Thymus (tissue), 11 donors: Measurements from ENCODE around the gene SUPT5H. TPM values are rescaled to one million over a fixed set of nuclear protein-coding genes. Genes with fewer than 3 reads are reported as not detected.
A peak's percentile ranks its signal among the peaks of the same experiment; 100 is the strongest.

Experiments
- DNase-seq, 9 donors: peaks; one replicate each; pipeline ENCODE4 v3.0.0-alpha.2; 2013; ENCODE audit warnings: low spot score in 9 of 9, low read depth in 6 of 9, missing footprints in 1 of 9
- H3K27ac ChIP-seq, 2 donors: one replicate each; pipeline ENCODE4 v1.5.1; 2013; ENCODE audit warnings: control low read depth in 1 of 2, low read depth in 1 of 2, low read length in 1 of 2, mild to moderate bottlenecking in 1 of 2, moderate library complexity in 1 of 2
- H3K27me3 ChIP-seq, 2 donors: one replicate each; pipeline ENCODE4 v1.5.1; 2013; ENCODE audit warnings: low read length in 1 of 2; ENCODE audit not compliant: control insufficient read depth in 2 of 2, insufficient read depth in 1 of 2
- H3K36me3 ChIP-seq, 2 donors: one replicate each; pipeline ENCODE4 v1.5.1; 2013; ENCODE audit warnings: low read length in 1 of 2, mild to moderate bottlenecking in 1 of 2, moderate library complexity in 1 of 2; ENCODE audit not compliant: control insufficient read depth in 2 of 2, insufficient read depth in 2 of 2
- H3K4me1 ChIP-seq, 2 donors: one replicate each; pipeline ENCODE4 v1.5.1; 2013; ENCODE audit warnings: low read length in 2 of 2; ENCODE audit not compliant: control insufficient read depth in 2 of 2, insufficient read depth in 2 of 2
- H3K4me3 ChIP-seq, 2 donors: one replicate each; pipeline ENCODE4 v1.5.1; 2013; ENCODE audit warnings: low read length in 2 of 2, control low read depth in 1 of 2, mild to moderate bottlenecking in 1 of 2
- H3K9me3 ChIP-seq, 2 donors: one replicate each; pipeline ENCODE4 v1.5.1; 2013; ENCODE audit warnings: low read length in 1 of 2, mild to moderate bottlenecking in 1 of 2; ENCODE audit not compliant: control insufficient read depth in 2 of 2, insufficient read depth in 1 of 2
- WGBS: extraction: QIAGEN DNeasy Blood & Tissue Kit; methylation state at CpG from one replicate; pipeline ENCODE4 v1.1.7; 2013; 5-methylcytosine and 5-hydroxymethylcytosine counted together
- polyA plus RNA-seq: library from polyadenylated mRNA; stranded (reverse); fragments of 200-250 nt; gene quantifications from one replicate; pipeline ENCODE4 v1.2.3, GENCODE V29; 2013
- total RNA-seq: library from RNA; stranded (reverse); fragments of 120-200 nt; gene quantifications from one replicate; pipeline ENCODE4 v1.2.4, GENCODE V29; 2013
- donor health status: healthy.

SUPT5H gene
- total and polyA plus RNA-seq, 2 donors, result 39.0 to 203 TPM

DNA sequence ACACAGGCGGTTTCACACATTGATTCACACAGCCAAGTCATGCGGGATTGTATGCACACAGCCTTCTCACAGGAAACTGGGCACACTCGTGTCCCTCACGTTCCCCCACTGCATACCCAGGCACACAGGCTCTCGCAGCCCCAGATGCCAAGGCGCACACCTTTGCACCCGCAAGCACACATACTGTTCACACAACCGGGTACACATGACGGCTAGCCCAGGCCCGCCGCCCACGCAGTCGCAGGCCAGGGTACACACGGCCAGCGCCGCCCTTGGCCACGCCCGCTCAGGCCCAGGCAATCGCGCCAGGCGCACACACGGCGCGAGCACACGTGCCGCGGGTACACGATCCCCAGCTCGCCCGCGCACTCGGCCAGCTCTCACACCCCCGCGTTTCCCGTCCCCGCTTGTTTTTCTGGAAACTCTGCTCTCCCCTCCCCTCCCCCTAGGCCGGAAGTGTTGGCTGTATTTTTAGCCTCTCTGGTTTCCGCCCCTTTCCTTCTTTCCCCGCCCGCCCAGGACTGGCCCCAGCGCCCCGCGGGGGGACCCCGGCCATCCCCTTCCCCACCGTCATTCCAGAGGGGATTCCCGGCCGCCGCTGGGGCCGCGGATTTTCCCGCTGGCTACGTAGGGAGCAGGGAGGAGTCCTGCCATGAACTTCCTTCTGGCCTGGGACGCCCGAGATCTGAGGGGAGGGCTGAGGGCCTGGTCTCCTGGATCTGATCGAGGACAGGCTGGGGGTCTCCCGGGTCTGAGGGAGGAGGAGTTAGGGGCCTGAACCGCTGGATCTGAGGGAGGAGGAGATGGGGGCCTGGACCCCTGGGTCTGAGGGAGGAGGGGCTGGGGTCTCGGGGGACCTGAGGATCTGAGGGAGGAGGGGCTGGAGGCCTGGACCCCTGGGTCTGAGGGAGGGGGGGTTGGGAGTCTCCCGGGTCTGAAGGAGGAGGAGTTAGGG is 42.8 kb upstream of the SUPT5H start:
- WGBS, result 4% methylated on average over 59 of the region's 59 CpGs
- H3K9me3 ChIP-seq, result peaks cover 0 to 14% of the 10 kb centered on the region in 2 donors
- H3K4me3 ChIP-seq, result peak overlapping the region; percentile 49 to 58
- H3K4me1 ChIP-seq, result peaks cover 52 to 81% of the 10 kb centered on the region in 2 donors
- peaks cover 0 to 2% of the 10 kb centered on the region in 2 donors for H3K27me3 ChIP-seq
- peak overlapping the region; percentile 94 to 96 for H3K27ac ChIP-seq
- H3K36me3 ChIP-seq, result peaks cover 9% of the 10 kb centered on the region in 2 donors
- DNase-seq, result peak in 6 of 9 donors; percentile 68 to 92 (median 82)

DNA sequence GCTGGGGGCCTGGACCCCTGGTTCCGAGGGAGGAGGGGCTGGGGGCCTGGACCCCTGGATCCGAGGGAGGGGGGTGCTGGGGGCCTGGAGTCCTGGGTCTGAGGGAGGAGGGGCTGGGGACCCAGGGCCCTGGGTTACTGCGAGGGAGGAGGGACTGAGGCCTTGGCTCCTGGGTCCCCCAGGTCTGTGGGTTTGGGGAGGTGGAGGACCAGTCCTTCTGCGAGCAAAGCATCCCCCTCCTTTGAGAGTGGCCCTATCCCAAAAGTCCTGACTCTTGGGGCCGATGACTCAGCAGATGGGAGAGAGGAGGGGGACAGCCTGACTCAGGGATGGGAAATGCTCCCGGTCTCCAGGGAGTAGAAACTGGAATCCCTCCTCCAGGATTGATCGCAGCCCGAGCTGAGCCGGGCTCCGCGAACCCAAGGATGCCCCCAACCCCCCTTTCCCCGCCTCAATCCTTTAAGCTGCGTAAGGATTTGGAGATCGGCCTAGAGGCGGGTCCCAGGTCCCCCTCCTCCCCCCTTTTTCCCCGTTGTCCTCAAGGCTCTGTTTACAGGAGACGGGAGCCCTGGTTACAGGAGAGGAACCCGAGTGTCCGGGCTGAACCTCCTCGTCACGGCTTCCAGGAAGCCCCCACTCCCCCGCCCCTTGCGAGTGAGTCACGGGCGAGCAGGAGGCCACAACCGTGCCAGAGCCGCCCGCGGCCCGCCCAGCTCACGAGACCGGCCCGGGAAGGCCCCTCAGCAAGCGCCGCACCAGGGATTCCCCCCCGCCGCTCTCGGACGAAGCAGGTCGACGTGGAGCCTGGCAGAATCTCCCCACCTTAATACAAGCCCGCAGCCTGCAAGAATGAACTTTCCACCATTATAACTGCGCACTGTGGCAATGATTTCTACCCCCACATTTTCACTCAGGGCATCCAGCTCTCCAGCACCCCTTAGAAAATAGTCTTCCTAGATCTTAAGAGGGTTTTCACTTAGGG is 41.8 kb upstream of the SUPT5H start:
- H3K4me3 ChIP-seq, result peak overlapping the region; percentile 49 to 58
- H3K27me3 ChIP-seq, result peaks cover 0 to 2% of the 10 kb centered on the region in 2 donors
- H3K27ac ChIP-seq, result peak overlapping the region; percentile 94 to 96
- H3K4me1 ChIP-seq, result peaks cover 48 to 81% of the 10 kb centered on the region in 2 donors
- peak in 5 of 9 donors; percentile 51 to 81 (median 66) for DNase-seq
- H3K36me3 ChIP-seq, result peaks cover 16 to 17% of the 10 kb centered on the region in 2 donors
- WGBS, result 6% methylated on average over 43 of the region's 43 CpGs
- H3K9me3 ChIP-seq, result peaks cover 0 to 6% of the 10 kb centered on the region in 2 donors

DNA sequence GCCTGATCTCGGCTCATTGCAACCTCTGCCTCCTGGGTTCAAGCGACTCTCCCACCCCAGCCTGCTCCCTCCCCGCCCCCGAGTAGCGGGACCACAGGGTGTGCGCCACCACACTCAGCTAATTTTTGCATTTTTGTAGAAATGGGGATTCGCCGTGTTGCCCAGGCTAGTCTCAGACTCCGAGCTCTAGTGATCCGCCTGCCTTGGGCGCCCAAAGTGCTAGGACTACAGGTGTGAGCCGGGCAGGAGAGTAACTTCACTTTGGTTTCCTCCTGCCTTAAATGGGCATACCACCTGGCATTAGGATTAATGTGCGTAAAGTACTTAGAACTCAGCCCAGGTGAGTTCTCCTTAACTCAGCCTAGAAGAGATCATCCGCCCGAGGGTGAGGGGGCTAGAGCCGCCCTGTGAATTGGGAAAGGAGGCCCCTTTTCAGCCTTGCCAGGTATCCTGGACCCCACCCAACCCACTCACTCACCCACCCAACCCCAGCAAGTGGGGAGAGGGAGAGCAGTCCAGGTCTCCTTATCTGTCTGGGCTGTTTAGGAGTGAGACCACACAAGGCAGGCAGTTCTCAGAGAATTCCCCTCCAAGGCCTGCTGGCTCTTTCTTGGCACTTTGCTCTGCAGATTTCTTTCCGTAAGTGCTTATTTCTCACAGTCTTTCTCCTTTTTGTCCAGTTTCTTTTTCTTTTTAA is 40.0 kb upstream of the SUPT5H start:
- peaks cover 15% of the 10 kb centered on the region in 2 donors for H3K36me3 ChIP-seq
- peaks cover 0 to 6% of the 10 kb centered on the region in 2 donors for H3K9me3 ChIP-seq
- peaks cover 0 to 2% of the 10 kb centered on the region in 2 donors for H3K27me3 ChIP-seq
- H3K4me3 ChIP-seq, result peak overlapping the region; percentile 99 to 100
- H3K4me1 ChIP-seq, result peaks cover 50 to 87% of the 10 kb centered on the region in 2 donors
- peak in 1 of 9 donors; percentile 30 for DNase-seq
- peak overlapping the region; percentile 93 to 100 for H3K27ac ChIP-seq
- 95% methylated on average over 17 of the region's 17 CpGs for WGBS

DNA sequence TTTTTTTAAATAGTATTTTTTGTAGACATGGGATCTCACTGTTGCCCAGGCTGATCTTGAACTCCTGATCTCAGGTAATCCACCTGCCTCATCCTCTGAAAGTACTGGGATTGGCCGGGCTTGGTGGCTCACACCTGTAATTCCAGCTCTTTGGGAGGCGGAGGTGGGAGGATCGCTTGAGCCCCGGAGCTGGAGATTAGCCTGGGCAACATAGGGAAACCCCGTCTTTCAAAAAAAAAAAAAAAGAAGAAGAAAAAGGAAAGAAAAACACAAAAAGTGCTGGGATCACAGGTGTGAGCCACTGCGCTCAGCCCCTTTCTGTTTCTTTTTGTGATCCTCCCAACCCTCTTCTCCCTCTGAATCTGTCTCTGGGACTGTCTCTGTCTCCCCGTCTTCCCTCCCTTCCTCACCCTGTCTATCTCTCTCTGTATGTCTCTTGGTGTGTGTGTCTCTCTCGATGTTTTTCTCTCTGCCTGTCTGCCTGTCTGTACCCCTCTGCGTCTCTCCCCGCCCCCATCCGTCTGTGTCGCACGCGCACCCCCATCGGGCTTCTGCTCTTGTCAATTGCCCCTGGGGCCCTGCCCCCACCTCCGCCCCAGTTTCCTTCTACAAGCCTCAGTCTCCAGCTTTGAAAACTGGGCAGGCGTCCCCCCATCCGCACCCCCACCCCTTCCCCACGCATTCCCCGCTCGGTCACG is 39.3 kb upstream of the SUPT5H start:
- Histone ChIP-seq H3K4me1 (peaks cover 51 to 87% of the 10 kb centered on the region in 2 donors), H3K27me3 (peaks cover 0 to 2% of the 10 kb centered on the region in 2 donors), H3K4me3 (peak overlapping the region; percentile 99 to 100), H3K27ac (peak overlapping the region; percentile 93 to 100), H3K9me3 (peaks cover 0 to 6% of the 10 kb centered on the region in 2 donors), H3K36me3 (peaks cover 15% of the 10 kb centered on the region in 2 donors)
- WGBS, result 16% methylated on average over 22 of the region's 22 CpGs
- DNase-seq, result peak in 8 of 9 donors; percentile 84 to 97 (median 92)

DNA sequence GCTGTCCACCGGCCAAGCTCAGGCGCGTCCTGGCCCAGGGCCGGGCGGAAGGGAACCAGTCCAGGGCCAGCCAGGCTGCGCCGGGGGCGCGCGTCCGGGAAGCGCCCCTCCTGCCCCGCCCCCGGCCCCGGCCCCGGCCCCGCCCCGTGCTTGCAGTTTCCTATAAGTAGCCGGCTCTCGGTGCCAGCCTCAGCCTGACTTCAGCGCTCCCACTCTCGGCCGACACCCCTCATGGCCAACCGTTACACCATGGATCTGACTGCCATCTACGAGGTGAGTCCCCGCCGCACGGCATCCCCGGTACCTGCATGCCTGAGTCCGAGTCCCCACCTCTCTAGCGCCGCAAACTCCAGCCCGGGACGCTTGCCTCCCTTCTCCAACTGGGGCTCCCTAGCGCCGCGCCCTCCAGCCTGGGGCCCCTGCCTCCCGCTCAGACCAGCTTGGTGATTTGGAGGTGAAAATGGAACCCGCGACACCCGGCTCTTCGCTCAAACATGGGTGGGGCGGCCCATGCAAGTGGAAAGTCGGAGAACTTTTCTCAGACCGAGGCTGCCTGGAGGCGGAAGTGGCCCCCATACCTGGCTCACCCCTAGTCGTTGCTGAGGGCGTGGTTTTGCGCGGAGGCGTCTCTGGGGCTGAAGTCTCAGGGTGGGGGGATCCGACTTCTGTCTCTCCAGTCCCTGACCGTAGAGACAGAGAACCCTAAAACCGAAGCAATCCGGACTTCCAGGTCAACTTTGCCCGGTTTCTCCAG is 38.5 kb upstream of the SUPT5H start, which contains the start of gene ZFP36:
TSS of gene ZFP36 (plus strand) at position 192 of the 754 bp plus-strand sequence. CDS start at position 250, 58 bp downstream.
- under 1% methylated on average over 56 of the region's 56 CpGs for WGBS
- Histone ChIP-seq H3K4me3 (peak within 1 kb of the TSS; percentile 99 to 100), H3K27ac (peak within 1 kb of the TSS; percentile 100), H3K27me3 (peaks cover 0 to 2% of the 10 kb centered on the region in 2 donors), H3K4me1 (peaks cover 47 to 85% of the 10 kb centered on the region in 2 donors), H3K9me3 (peaks cover 0 to 6% of the 10 kb centered on the region in 2 donors), H3K36me3 (peaks cover 15% of the 10 kb centered on the region in 2 donors)
- peak in 6 of 9 donors; percentile 75 to 93 (median 84) for DNase-seq

DNA sequence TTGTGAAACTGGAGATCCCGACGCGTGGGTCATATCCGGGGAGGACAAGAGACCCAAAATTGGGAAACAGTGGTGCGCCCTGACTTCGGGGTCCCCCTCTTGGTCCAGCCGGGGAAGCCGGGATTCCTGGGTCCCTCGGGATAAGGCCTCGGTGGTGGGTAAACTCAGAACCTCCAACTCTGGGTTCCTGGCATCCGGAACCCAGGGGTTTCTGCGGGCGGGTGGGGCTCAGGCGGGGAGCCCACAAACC is 38.0 kb upstream of the SUPT5H start:
- peaks cover 0 to 2% of the 10 kb centered on the region in 2 donors for H3K27me3 ChIP-seq
- H3K4me3 ChIP-seq, result peak overlapping the region; percentile 99 to 100
- peaks cover 0 to 6% of the 10 kb centered on the region in 2 donors for H3K9me3 ChIP-seq
- H3K36me3 ChIP-seq, result peaks cover 15% of the 10 kb centered on the region in 2 donors
- no peak for DNase-seq
- H3K4me1 ChIP-seq, result peaks cover 42 to 80% of the 10 kb centered on the region in 2 donors
- under 1% methylated on average over 14 of the region's 14 CpGs for WGBS
- peak overlapping the region; percentile 100 for H3K27ac ChIP-seq

DNA sequence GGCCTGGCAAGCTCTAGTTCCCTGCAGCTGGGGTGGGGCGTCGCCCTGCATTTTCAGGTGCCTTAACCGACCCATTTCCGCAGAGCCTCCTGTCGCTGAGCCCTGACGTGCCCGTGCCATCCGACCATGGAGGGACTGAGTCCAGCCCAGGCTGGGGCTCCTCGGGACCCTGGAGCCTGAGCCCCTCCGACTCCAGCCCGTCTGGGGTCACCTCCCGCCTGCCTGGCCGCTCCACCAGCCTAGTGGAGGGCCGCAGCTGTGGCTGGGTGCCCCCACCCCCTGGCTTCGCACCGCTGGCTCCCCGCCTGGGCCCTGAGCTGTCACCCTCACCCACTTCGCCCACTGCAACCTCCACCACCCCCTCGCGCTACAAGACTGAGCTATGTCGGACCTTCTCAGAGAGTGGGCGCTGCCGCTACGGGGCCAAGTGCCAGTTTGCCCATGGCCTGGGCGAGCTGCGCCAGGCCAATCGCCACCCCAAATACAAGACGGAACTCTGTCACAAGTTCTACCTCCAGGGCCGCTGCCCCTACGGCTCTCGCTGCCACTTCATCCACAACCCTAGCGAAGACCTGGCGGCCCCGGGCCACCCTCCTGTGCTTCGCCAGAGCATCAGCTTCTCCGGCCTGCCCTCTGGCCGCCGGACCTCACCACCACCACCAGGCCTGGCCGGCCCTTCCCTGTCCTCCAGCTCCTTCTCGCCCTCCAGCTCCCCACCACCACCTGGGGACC is 37.6 kb upstream of the SUPT5H start:
- Histone ChIP-seq H3K9me3 (peaks cover 0 to 6% of the 10 kb centered on the region in 2 donors), H3K27me3 (peaks cover 0 to 2% of the 10 kb centered on the region in 2 donors), H3K27ac (peak overlapping the region; percentile 100), H3K36me3 (peaks cover 15% of the 10 kb centered on the region in 2 donors), H3K4me3 (peak overlapping the region; percentile 99 to 100), H3K4me1 (peaks cover 38 to 75% of the 10 kb centered on the region in 2 donors)
- DNase-seq, result peak in 5 of 9 donors; percentile 60 to 88 (median 75)
- WGBS, result 40% methylated on average over 40 of the region's 40 CpGs
